Fibroblast of the aortic adventitia (primary cell): ENCODE results near the gene SLC16A10. TPM values are rescaled to one million over a fixed set of nuclear protein-coding genes. Genes with fewer than 3 reads are reported as not detected.

Experiments
- DNase-seq: peaks from one replicate; pipeline ENCODE4 v3.0.0-alpha.2; 2010; ENCODE audit warnings: low read depth
- H3K4me3 ChIP-seq: 2 replicates; pipeline ENCODE4 v1.5.1; 2011; ENCODE audit warnings: low read depth, mild to moderate bottlenecking, control low read depth, low read length, moderate library complexity
- CTCF ChIP-seq: IDR thresholded peaks from 2 replicates; pipeline ENCODE4 v1.5.1; 2011; ENCODE audit warnings: mild to moderate bottlenecking, low read length, control low read depth, inconsistent platforms; ENCODE audit not compliant: insufficient read depth
- total RNA-seq: library from RNA; depleted of rRNA; stranded (reverse); fragments of >200 nt; gene quantifications from 2 replicates; pipeline ENCODE4 v1.2.3, GENCODE V29; 2012; ENCODE audit warnings: low replicate concordance

Gene SLC16A10
- total RNA-seq, 1 donor = not detected

GRCh38 chr6:111101987-111102386 lies 14.7 kb downstream of the SLC16A10 start:
- TF ChIP-seq CTCF = no peak
- no peak overlapping the region for H3K4me3 ChIP-seq
- no peak for DNase-seq

GRCh38 chr6:111105578-111105977 lies 18.3 kb downstream of the SLC16A10 start:
- H3K4me3 ChIP-seq = no peak overlapping the region
- TF ChIP-seq CTCF = no peak
- no peak for DNase-seq

- DNase-seq = no peak
- TF ChIP-seq CTCF = no peak
- H3K4me3 ChIP-seq = no peak overlapping the region
Measured at GRCh38 chr6:111107589-111107988, 20.3 kb downstream of the SLC16A10 start.

GRCh38 chr6:111110036-111110435 lies 22.7 kb downstream of the SLC16A10 start:
- TF ChIP-seq CTCF = no peak
- no peak for DNase-seq

GRCh38 chr6:111113336-111114086 lies 26.2 kb downstream of the SLC16A10 start:
- H3K4me3 ChIP-seq = no peak overlapping the region
- TF ChIP-seq CTCF = no peak
- DNase-seq = peak; percentile 59

More at GRCh38 chr6:111110036-111110435, 22.7 kb downstream of the SLC16A10 start:
- H3K4me3 ChIP-seq = no peak overlapping the region

- TF ChIP-seq CTCF = no peak
- no peak overlapping the region for H3K4me3 ChIP-seq
- DNase-seq = no peak
Measured at GRCh38 chr6:111114087-111114443, 26.8 kb downstream of the SLC16A10 start.

- DNase-seq = no peak
- no peak for TF ChIP-seq CTCF
- H3K4me3 ChIP-seq = no peak overlapping the region
Measured at GRCh38 chr6:111114482-111114881, 27.2 kb downstream of the SLC16A10 start.
